H1 (cell line): ENCODE measurements around the gene MUC13.
A peak's percentile ranks its signal among the peaks of the same experiment; 100 is the strongest.

Experiments used
- CEBPB ChIP-seq: IDR thresholded peaks from 2 replicates; pipeline ENCODE4 v1.6.1; 2012; ENCODE audit warnings: low read depth, low read length
- CHD7 ChIP-seq: fragments of 300-600 bp; sonication (generic); IDR thresholded peaks from 2 replicates; pipeline ENCODE4 v1.7.1; 2012; ENCODE audit warnings: low read length, moderate library complexity, mild to moderate bottlenecking, inconsistent platforms; ENCODE audit not compliant: insufficient replicate concordance
- CREB1 ChIP-seq: IDR thresholded peaks from 2 replicates; pipeline ENCODE4 v1.6.1; 2012; ENCODE audit warnings: inconsistent platforms
- CTCF ChIP-seq, 3 experiments: IDR thresholded peaks; 1 replicate in 2 of 3; 2 replicates in 1 of 3; pipeline versions ENCODE4 v1.5.1 to v1.6.1; 2011; ENCODE audit warnings: low read length in 3 of 3, mild to moderate bottlenecking in 3 of 3, inconsistent platforms in 2 of 3, low read depth in 1 of 3, moderate library complexity in 1 of 3; ENCODE audit not compliant: insufficient read depth in 1 of 3; ENCODE audit errors: control extremely low read depth in 1 of 3
- EGR1 ChIP-seq: IDR thresholded peaks from 2 replicates; pipeline ENCODE4 v1.6.1; 2011; ENCODE audit warnings: low read depth, low read length, borderline replicate concordance
- EZH2 ChIP-seq: fragments of 200-600 bp; sonication (generic); IDR thresholded peaks from 2 replicates; pipeline ENCODE4 v1.7.1; 2012; ENCODE audit warnings: low read depth, mild to moderate bottlenecking, moderate library complexity, low read length, inconsistent platforms; ENCODE audit not compliant: severe bottlenecking
- HDAC2 ChIP-seq, 2 experiments: fragments of 300-600 bp in 1 of 2; sonication (generic) in 1 of 2; IDR thresholded peaks; 2 replicates each; pipeline ENCODE4 v1.6.1; 2011 to 2012; ENCODE audit warnings: low read depth in 2 of 2, low read length in 2 of 2, mild to moderate bottlenecking in 2 of 2, moderate library complexity in 2 of 2, borderline replicate concordance in 1 of 2, inconsistent platforms in 1 of 2
- JUN ChIP-seq: IDR thresholded peaks from 2 replicates; pipeline ENCODE4 v1.6.1; 2011; ENCODE audit warnings: low read depth, mild to moderate bottlenecking, improper control_type of control experiment, low read length
- POLR2A ChIP-seq, 2 experiments: IDR thresholded peaks; 1 replicate in 1 of 2; 2 replicates in 1 of 2; pipeline ENCODE4 v1.6.1; 2011; ENCODE audit warnings: low read depth in 2 of 2, low read length in 2 of 2, mild to moderate bottlenecking in 2 of 2; ENCODE audit errors: control extremely low read depth in 1 of 2
- POLR2AphosphoS5 ChIP-seq: IDR thresholded peaks from 2 replicates; pipeline ENCODE4 v1.6.1; 2011; ENCODE audit warnings: low read depth, low read length
- RNF2 ChIP-seq: fragments of 200-900, 300-1000 bp; sonication (generic); IDR thresholded peaks from 2 replicates; pipeline ENCODE4 v1.7.1; 2016; ENCODE audit warnings: borderline replicate concordance, low read depth, mild to moderate bottlenecking, antibody characterized with exemption, low read length; ENCODE audit not compliant: poor library complexity, severe bottlenecking; ENCODE audit errors: missing control alignments
- TBP ChIP-seq: IDR thresholded peaks from 2 replicates; pipeline ENCODE4 v1.6.1; 2011; ENCODE audit warnings: low read depth, low read length, improper control_type of control experiment
- TEAD4 ChIP-seq: IDR thresholded peaks from 2 replicates; pipeline ENCODE4 v1.6.1; 2012; ENCODE audit warnings: low read depth, low read length, inconsistent platforms, mixed read lengths

DNA sequence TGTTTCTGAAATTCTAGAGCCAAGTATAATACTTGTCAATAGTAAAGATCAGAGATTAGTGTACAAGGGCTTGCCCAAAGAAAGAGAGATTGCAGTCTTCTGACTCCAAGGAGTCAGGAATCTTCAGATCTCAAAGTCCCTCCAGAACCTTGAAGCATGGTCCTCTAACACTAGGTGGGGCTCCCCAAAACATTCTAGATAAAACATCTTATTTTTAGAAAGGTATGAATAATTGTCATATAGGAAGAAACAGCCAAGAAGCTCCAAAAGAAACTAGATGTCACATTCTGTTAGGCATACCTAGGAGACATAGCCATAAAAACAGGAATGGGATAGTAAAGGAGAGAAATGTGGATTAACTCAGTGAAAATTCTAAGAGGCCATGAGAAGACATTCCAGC, 10.7 kb downstream of the MUC13 start:
- TF ChIP-seq RNF2 (no peak), CHD7 (no peak), POLR2A (IDR thresholded peaks at IDR 0.05; ENCODE audit: control extremely low read depth in 1 of 2, low read depth in 2 of 2, low read length in 2 of 2) (no peak), CTCF (IDR thresholded peaks at IDR 0.05; ENCODE audit: control extremely low read depth in 1 of 3, insufficient read depth in 1 of 3, low read depth in 1 of 3, low read length in 3 of 3) (peak in 1 of 3 experiments; percentile 2; a peak in 2 of 4 replicates), CREB1 (no peak), TBP (no peak), EZH2 (no peak), JUN (no peak), CEBPB (no peak), HDAC2 (IDR thresholded peaks at IDR 0.05; ENCODE audit: borderline replicate concordance in 1 of 2, low read depth in 2 of 2, low read length in 2 of 2) (no peak), TEAD4 (no peak), POLR2AphosphoS5 (no peak), EGR1 (no peak)
